Activated naive CD4-positive, alpha-beta T cell treated with anti-CD3 and anti-CD28 coated beads, Interleukin-2, amount 50 U/mL, for 24 hours (primary cell): ENCODE results near the gene KCNQ1OT1.

Source experiments
- H3K27ac Mint-ChIP-seq: one replicate; pipeline ENCODE4 v1.8.0; 2021; ENCODE audit warnings: mild to moderate bottlenecking, mixed read lengths
- H3K27me3 Mint-ChIP-seq: one replicate; pipeline ENCODE4 v1.8.0; 2021; ENCODE audit warnings: mixed read lengths
- H3K36me3 Mint-ChIP-seq: one replicate; pipeline ENCODE4 v1.8.0; 2021; ENCODE audit warnings: mixed read lengths
- H3K4me1 Mint-ChIP-seq: one replicate; pipeline ENCODE4 v1.8.0; 2021; ENCODE audit warnings: mixed read lengths
- H3K4me3 Mint-ChIP-seq: one replicate; pipeline ENCODE4 v1.8.0; 2021; ENCODE audit warnings: mild to moderate bottlenecking, mixed read lengths
- H3K9me3 Mint-ChIP-seq: one replicate; pipeline ENCODE4 v1.8.0; 2021; ENCODE audit warnings: mixed read lengths

The KCNQ1OT1 gene

GRCh38 chr11:2674658-2675131 lies 25.1 kb downstream of the KCNQ1OT1 start:
- Mint-ChIP-seq H3K4me3 (no peak overlapping the region), H3K4me1 (peaks cover 3% of the 10 kb centered on the region), H3K9me3 (no peaks in the 10 kb centered on the region), H3K36me3 (no peaks in the 10 kb centered on the region), H3K27ac (no peak overlapping the region), H3K27me3 (no peaks in the 10 kb centered on the region)

DNA sequence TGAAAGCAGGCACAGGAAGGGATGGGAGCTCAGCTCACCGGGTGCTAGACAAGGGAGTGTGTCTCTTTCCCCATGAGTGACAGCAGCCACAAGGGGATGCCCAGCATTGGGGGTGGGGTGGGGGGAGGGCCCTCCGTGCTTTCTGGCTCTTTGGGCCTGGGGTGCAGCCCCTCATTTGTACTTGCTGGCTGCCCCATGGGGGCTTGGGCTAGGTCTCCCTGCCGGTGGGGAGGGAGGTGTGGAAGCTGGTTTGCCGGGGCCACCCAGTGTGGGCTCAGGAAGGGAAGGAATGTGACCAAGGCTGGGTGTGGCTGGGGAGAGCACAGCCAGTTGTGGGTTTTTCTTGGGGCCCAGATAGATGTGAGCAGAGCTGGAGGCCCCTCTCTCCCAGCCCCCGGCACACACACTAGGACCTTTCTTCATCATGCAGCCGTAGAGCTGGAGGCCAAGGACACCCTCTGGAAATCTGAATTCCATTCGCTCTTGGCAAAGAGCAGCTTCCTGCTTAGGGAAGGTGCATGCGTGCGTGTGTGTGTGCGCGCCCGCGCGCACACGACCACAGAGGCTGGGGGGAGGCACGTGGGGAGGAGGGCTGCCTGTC lies 25.8 kb downstream of the KCNQ1OT1 start:
- no peak overlapping the region for H3K27ac Mint-ChIP-seq
- H3K4me1 Mint-ChIP-seq, result peaks cover 3% of the 10 kb centered on the region
- no peak overlapping the region for H3K4me3 Mint-ChIP-seq
- no peaks in the 10 kb centered on the region for H3K27me3 Mint-ChIP-seq
- H3K9me3 Mint-ChIP-seq, result no peaks in the 10 kb centered on the region
- H3K36me3 Mint-ChIP-seq, result no peaks in the 10 kb centered on the region

DNA sequence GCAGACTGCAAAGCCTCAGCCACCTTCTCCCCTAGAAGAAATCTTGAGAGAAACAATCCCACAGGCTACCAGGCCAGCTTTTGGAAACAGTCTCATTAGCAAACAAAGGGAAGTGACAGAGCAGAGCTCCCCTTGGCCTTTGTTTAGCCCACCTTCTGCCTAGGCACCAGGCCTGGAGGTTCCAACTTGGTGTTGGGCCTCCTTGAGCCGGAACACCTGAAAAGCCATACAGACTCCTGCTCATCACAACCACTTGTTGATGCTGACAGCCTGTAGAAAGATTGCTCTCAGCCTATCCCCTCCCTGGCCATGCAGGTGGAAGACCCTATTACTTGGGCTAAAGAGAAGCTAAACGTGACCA lies 26.6 kb downstream of the KCNQ1OT1 start:
- Mint-ChIP-seq H3K36me3 (no peaks in the 10 kb centered on the region), H3K9me3 (no peaks in the 10 kb centered on the region)

GRCh38 chr11:2672553-2673249 lies 27.1 kb downstream of the KCNQ1OT1 start:
- Mint-ChIP-seq H3K4me1 (peaks cover 1% of the 10 kb centered on the region), H3K9me3 (no peaks in the 10 kb centered on the region), H3K36me3 (no peaks in the 10 kb centered on the region), H3K27ac (no peak overlapping the region), H3K4me3 (no peak overlapping the region), H3K27me3 (no peaks in the 10 kb centered on the region)

More for the DNA sequence above, 26.6 kb downstream of the KCNQ1OT1 start:
- Mint-ChIP-seq H3K4me3 (no peak overlapping the region), H3K27me3 (no peaks in the 10 kb centered on the region), H3K27ac (no peak overlapping the region), H3K4me1 (peaks cover 3% of the 10 kb centered on the region)

DNA sequence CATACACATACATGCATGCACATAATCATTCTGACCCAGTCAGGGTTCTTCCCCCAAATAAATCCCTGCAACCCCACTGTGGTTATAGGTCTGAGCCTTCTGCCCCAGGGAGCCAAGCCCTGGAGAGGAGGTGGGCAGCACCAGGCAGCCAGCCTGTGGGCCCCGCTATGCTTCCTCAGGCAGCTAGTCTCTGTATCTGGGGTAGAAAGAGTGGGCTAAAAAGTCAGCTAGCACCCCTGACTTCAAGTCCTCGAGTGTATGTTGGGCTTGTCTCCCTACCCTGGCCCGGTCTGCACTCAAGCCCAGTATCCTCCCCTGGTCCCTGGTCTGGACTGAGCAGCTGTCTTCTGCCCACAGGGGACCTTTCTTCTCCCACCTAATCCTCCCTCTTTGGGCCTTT lies 28.0 kb downstream of the KCNQ1OT1 start:
- Mint-ChIP-seq H3K27me3 (no peaks in the 10 kb centered on the region), H3K4me3 (no peak overlapping the region), H3K27ac (no peak overlapping the region), H3K4me1 (no peaks in the 10 kb centered on the region), H3K36me3 (no peaks in the 10 kb centered on the region), H3K9me3 (no peaks in the 10 kb centered on the region)

DNA sequence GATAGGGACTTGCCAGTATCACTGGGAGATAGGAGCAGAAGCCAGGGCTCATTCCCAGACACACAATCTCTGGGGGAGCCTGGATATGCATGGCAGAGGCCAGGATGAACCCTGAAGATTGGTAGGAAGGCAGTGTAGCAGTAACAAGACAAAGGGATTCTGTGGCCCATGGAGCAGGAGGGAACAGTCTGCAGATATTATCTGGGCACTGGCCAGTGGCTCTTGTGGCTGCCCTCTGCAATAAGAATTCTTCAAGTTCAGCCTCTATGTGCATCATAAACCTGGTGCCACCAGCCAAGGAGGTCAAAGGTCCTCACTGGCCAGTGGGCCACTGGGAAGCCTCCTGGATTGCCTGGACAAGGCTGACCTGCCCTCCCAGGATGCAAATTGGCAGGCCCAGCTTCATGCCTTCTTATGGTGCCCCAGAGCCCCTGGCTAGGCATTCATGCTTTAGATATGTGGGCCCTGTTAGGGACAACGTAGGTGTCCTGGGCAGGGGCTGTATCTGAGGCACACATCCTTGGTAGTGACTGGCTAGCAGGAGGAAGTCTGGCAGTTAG lies 29.2 kb downstream of the KCNQ1OT1 start:
- no peak overlapping the region for H3K4me3 Mint-ChIP-seq
- H3K36me3 Mint-ChIP-seq, result no peaks in the 10 kb centered on the region
- no peaks in the 10 kb centered on the region for H3K9me3 Mint-ChIP-seq
- H3K27ac Mint-ChIP-seq, result no peak overlapping the region
- H3K4me1 Mint-ChIP-seq, result no peaks in the 10 kb centered on the region
- H3K27me3 Mint-ChIP-seq, result no peaks in the 10 kb centered on the region

DNA sequence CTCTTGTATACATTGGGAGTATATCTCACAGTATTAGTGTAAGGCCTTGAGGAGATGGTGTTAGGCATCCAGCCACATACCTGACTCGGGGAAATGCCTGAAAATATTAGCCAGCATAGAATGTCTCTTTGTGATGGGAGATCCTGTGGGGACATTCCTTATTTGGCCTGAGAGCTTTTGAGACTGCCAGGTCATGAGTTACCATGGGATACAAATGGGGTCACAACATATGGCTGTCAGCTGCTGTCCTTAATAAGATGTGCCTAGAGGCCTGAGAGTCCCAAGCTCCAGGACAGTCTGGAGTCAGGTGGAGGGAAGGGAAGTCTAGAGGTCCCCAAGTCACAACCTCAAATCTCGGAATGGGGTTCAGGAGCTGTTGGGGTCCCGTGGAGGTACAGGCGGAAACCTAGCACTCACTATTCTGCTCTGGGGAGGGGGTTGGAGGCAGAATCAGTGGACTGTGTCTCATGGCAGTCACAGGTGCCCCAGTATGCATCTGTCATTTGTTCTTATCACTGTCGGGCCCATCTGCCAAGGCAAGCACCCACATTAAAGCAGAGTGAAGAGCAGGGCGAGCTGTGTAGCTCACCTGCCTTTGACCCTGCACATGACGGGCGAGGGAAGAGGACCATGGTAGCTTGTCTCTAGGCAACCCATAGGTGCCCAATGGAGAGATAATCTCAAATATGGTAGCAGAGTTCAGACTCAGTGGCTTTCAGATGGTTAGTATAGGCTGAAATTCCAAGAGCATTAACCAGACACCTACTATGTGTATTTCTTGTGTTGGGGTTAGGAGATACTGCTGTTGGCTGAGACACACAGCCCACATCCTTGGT lies 29.9 kb downstream of the KCNQ1OT1 start:
- Mint-ChIP-seq H3K27me3 (no peaks in the 10 kb centered on the region), H3K27ac (no peak overlapping the region), H3K4me1 (no peaks in the 10 kb centered on the region), H3K4me3 (no peak overlapping the region), H3K36me3 (no peaks in the 10 kb centered on the region), H3K9me3 (no peaks in the 10 kb centered on the region)

DNA sequence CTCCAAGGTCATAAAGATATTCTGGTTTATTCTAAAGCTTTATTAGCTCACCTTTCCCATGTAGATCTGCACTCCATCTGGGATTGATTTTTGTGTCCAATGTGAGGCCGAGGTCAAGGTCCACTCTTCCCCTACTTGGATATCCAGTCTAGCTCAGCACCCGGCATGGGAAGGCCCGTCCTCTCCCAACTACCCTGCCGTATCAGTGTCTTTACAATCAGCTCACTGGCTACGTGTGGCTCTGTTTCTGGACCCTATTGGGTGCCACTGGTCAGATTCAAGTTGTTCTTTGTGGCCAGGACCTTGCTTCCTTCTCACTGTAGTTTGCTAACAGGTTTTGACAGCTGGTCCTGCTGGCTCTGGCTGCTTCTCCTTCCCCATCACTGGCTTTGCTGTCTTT lies 30.9 kb downstream of the KCNQ1OT1 start:
- H3K4me1 Mint-ChIP-seq, result no peaks in the 10 kb centered on the region
- H3K27me3 Mint-ChIP-seq, result no peaks in the 10 kb centered on the region
- H3K9me3 Mint-ChIP-seq, result no peaks in the 10 kb centered on the region
- no peak overlapping the region for H3K4me3 Mint-ChIP-seq
- H3K27ac Mint-ChIP-seq, result no peak overlapping the region
- H3K36me3 Mint-ChIP-seq, result no peaks in the 10 kb centered on the region

DNA sequence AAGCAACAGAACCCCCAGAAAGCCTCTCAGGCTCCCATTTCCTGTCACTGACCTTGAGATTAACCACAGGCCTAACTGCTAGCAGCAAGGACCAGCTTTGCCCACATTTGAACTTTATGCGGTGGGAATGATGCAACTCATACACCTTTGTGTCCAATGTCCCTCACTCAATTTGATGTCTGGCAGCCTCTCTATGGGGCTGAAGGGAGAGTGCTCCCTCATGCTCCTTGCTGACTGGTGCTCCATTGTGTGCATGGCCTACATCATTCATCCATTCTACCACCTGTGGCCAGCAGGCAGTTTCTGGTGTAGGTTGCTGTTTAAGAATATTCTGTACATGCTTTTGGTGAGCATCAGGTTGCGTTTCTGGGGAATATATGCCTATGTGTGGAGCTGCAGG lies 31.9 kb downstream of the KCNQ1OT1 start:
- Mint-ChIP-seq H3K27me3 (no peaks in the 10 kb centered on the region), H3K36me3 (peaks cover 2% of the 10 kb centered on the region), H3K9me3 (no peaks in the 10 kb centered on the region), H3K27ac (no peak overlapping the region), H3K4me1 (no peaks in the 10 kb centered on the region), H3K4me3 (no peak overlapping the region)

GRCh38 chr11:2666828-2667570 lies 32.8 kb downstream of the KCNQ1OT1 start:
- H3K9me3 Mint-ChIP-seq, result no peaks in the 10 kb centered on the region
- no peaks in the 10 kb centered on the region for H3K4me1 Mint-ChIP-seq
- no peak overlapping the region for H3K27ac Mint-ChIP-seq
- peaks cover 2% of the 10 kb centered on the region for H3K36me3 Mint-ChIP-seq
- H3K27me3 Mint-ChIP-seq, result no peaks in the 10 kb centered on the region
- H3K4me3 Mint-ChIP-seq, result no peak overlapping the region

- peaks cover 3% of the 10 kb centered on the region for H3K36me3 Mint-ChIP-seq
- no peaks in the 10 kb centered on the region for H3K4me1 Mint-ChIP-seq
- H3K9me3 Mint-ChIP-seq, result no peaks in the 10 kb centered on the region
- H3K4me3 Mint-ChIP-seq, result no peak overlapping the region
- no peak overlapping the region for H3K27ac Mint-ChIP-seq
- H3K27me3 Mint-ChIP-seq, result no peaks in the 10 kb centered on the region
Measured at GRCh38 chr11:2666401-2666741, 33.4 kb downstream of the KCNQ1OT1 start.

DNA sequence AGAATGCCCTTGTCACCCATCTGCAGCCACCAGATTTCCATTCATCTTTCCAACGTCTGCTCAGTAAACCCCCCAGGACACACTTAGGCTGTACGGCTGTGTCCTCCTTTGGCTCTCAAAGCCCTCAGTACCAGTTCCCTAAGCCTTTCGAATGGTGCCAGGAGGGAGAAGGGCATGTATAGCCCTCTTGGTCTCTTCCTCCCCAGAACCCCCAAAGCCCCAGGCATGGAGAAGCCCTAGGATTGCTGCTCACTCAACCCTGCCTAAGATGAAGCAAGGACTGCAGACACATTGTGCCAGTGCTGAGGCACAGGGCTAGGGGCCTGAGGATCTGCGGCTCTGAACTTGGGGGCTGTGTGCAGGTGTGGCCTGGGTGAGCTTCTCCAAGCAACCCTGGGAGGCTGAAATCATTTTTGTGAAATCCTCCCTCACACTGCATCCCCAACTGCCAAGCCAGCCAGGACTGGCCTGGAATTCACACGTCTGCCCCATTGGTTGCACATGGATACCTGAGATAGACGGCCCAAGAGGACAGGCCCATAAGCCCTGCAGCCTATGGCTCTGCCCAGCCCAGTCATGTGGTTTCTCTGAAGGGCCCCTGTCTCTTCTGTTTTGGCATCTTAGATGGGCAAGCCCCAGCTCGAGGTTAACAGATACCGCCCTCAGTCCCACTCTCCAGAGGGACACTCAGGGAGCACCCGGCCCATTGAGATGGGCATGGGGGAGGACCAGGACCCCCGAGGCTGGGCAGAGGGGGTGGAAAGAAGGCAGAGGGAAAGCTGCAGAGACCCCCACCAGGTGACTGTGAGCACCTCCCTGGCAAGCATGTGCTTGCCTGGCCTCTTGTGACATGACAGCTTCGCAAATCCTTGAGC lies 34.0 kb downstream of the KCNQ1OT1 start:
- H3K27me3 Mint-ChIP-seq, result no peaks in the 10 kb centered on the region
- H3K36me3 Mint-ChIP-seq, result peaks cover 5% of the 10 kb centered on the region
- H3K4me1 Mint-ChIP-seq, result no peaks in the 10 kb centered on the region
- H3K9me3 Mint-ChIP-seq, result no peaks in the 10 kb centered on the region
- H3K4me3 Mint-ChIP-seq, result no peak overlapping the region
- no peak overlapping the region for H3K27ac Mint-ChIP-seq

GRCh38 chr11:2664791-2665525 lies 34.8 kb downstream of the KCNQ1OT1 start:
- Mint-ChIP-seq H3K4me1 (no peaks in the 10 kb centered on the region), H3K27me3 (no peaks in the 10 kb centered on the region), H3K4me3 (no peak overlapping the region), H3K27ac (no peak overlapping the region), H3K36me3 (peaks cover 9% of the 10 kb centered on the region), H3K9me3 (no peaks in the 10 kb centered on the region)

DNA sequence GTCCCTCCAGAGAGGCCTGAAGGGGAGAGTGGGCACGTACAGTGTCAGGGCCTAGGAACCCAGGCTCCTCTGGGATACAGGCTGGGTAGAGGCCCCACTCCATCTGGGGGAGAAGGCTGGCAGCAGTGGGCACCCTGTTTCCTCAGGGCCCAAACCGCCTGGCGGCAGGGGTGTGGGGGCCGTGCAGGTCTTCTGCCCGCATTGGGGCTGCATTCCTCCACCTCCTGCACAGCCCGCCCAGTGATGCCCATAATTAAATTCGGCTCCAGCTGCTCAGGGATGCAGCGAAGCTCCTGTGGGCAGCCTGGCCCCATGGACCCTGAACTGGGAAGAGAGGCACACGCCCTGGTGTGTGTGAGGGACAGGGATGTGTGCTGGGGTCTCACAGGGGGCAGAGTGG lies 35.4 kb downstream of the KCNQ1OT1 start:
- H3K27ac Mint-ChIP-seq, result no peak overlapping the region
- no peaks in the 10 kb centered on the region for H3K4me1 Mint-ChIP-seq

More for the DNA sequence above, 35.4 kb downstream of the KCNQ1OT1 start:
- Mint-ChIP-seq H3K4me3 (no peak overlapping the region), H3K36me3 (peaks cover 10% of the 10 kb centered on the region), H3K9me3 (no peaks in the 10 kb centered on the region), H3K27me3 (no peaks in the 10 kb centered on the region)
